Loucy (cell line): ENCODE data around the gene EPS8L3.

Experiments
- H2AFZ ChIP-seq: fragments of 200-600 bp; sonication (generic); 2 replicates; pipeline ENCODE4 v1.6.0; 2016; ENCODE audit warnings: antibody characterized with exemption, mild to moderate bottlenecking, low read length, moderate library complexity
- H3F3A ChIP-seq: fragments of 200-600 bp; 2 replicates; pipeline ENCODE4 v1.6.0; 2016; ENCODE audit warnings: antibody characterized with exemption, low read depth, mild to moderate bottlenecking
- H3K27me3 ChIP-seq: fragments of 200-600 bp; sonication (generic); 2 replicates; pipeline ENCODE4 v1.6.1; 2014; ENCODE audit warnings: low read length, mild to moderate bottlenecking; ENCODE audit not compliant: insufficient read depth, poor library complexity, severe bottlenecking
- H3K36me3 ChIP-seq: fragments of 200-600 bp; sonication (generic); 2 replicates; pipeline ENCODE4 v1.6.1; 2016; ENCODE audit warnings: low read length; ENCODE audit not compliant: insufficient read depth
- H3K4me1 ChIP-seq: fragments of 200-600 bp; sonication (generic); 2 replicates; pipeline ENCODE4 v1.5.1; 2014; ENCODE audit warnings: low read length, mild to moderate bottlenecking; ENCODE audit not compliant: insufficient read depth, poor library complexity, severe bottlenecking
- H3K4me2 ChIP-seq: fragments of 200-600 bp; sonication (generic); 2 replicates; pipeline ENCODE4 v1.6.0; 2014; ENCODE audit warnings: antibody characterized with exemption, low read length, low read depth, mild to moderate bottlenecking; ENCODE audit not compliant: poor library complexity, severe bottlenecking
- H3K4me3 ChIP-seq: fragments of 200-600 bp; sonication (generic); 2 replicates; pipeline ENCODE4 v1.5.1; 2014; ENCODE audit warnings: low read length, mild to moderate bottlenecking, mixed read lengths; ENCODE audit not compliant: poor library complexity, severe bottlenecking
- H3K79me2 ChIP-seq: fragments of 200-600 bp; sonication (generic); 2 replicates; pipeline ENCODE4 v1.6.1; 2014; ENCODE audit warnings: low read length; ENCODE audit not compliant: insufficient read depth
- H3K9ac ChIP-seq: fragments of 200-600 bp; sonication (generic); 2 replicates; pipeline ENCODE4 v1.6.0; 2014; ENCODE audit warnings: mild to moderate bottlenecking, low read depth, low read length, moderate library complexity; ENCODE audit not compliant: poor library complexity, severe bottlenecking
- H3K9me2 ChIP-seq: fragments of 200-600 bp; sonication (generic); replicated peaks from 2 replicates; pipeline ENCODE4 v1.6.1; 2016; ENCODE audit warnings: low read depth, low read length, mixed read lengths
- H3K9me3 ChIP-seq: fragments of 200-600 bp; sonication (generic); 2 replicates; pipeline ENCODE4 v1.6.1; 2014; ENCODE audit warnings: mild to moderate bottlenecking, antibody characterized with exemption, low read length, low read depth; ENCODE audit not compliant: insufficient read depth
- H4K20me1 ChIP-seq: fragments of 200-600 bp; sonication (generic); 2 replicates; pipeline ENCODE4 v1.6.0; 2014; ENCODE audit warnings: antibody characterized with exemption, low read length, mild to moderate bottlenecking; ENCODE audit not compliant: insufficient read depth, poor library complexity, severe bottlenecking
- EZH2phosphoT487 ChIP-seq: fragments of 200-600 bp; IDR thresholded peaks from 2 replicates; pipeline ENCODE4 v1.6.1; 2018; ENCODE audit warnings: antibody characterized with exemption, mild to moderate bottlenecking, moderate library complexity, borderline replicate concordance
- TF ChIP-seq, protein P1 (sequence below): fragments of 200-600 bp; sonication (generic); conservative IDR thresholded peaks from 2 replicates; pipeline ENCODE4 v1.5.1; 2014; ENCODE audit warnings: mild to moderate bottlenecking, antibody characterized with exemption, low read length

Gene EPS8L3

GRCh38 chr1:109781806-109782205 lies 18.1 kb upstream of the EPS8L3 start:
- H3K4me1 ChIP-seq = peaks cover 25% of the 10 kb centered on the region
- no peaks in the 10 kb centered on the region for H3F3A ChIP-seq
- no peaks in the 10 kb centered on the region; the same call in 1 of the 2 replicates for H3K36me3 ChIP-seq
- no peaks in the 10 kb centered on the region for H3K79me2 ChIP-seq
- no peak overlapping the region for H3K4me3 ChIP-seq
- H3K9me3 ChIP-seq = peaks cover 7% of the 10 kb centered on the region; the same call in 1 of the 2 replicates
- no peaks in the 10 kb centered on the region for H4K20me1 ChIP-seq
- H3K4me2 ChIP-seq = no peak overlapping the region
- no peaks in the 10 kb centered on the region for H3K9me2 ChIP-seq
- no peak overlapping the region for H2AFZ ChIP-seq
- H3K27me3 ChIP-seq = no peaks in the 10 kb centered on the region
- TF ChIP-seq, protein P1, sequence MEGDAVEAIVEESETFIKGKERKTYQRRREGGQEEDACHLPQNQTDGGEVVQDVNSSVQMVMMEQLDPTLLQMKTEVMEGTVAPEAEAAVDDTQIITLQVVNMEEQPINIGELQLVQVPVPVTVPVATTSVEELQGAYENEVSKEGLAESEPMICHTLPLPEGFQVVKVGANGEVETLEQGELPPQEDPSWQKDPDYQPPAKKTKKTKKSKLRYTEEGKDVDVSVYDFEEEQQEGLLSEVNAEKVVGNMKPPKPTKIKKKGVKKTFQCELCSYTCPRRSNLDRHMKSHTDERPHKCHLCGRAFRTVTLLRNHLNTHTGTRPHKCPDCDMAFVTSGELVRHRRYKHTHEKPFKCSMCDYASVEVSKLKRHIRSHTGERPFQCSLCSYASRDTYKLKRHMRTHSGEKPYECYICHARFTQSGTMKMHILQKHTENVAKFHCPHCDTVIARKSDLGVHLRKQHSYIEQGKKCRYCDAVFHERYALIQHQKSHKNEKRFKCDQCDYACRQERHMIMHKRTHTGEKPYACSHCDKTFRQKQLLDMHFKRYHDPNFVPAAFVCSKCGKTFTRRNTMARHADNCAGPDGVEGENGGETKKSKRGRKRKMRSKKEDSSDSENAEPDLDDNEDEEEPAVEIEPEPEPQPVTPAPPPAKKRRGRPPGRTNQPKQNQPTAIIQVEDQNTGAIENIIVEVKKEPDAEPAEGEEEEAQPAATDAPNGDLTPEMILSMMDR = no peak
- no peak for TF ChIP-seq EZH2phosphoT487
- H3K9ac ChIP-seq = no peak overlapping the region

DNA sequence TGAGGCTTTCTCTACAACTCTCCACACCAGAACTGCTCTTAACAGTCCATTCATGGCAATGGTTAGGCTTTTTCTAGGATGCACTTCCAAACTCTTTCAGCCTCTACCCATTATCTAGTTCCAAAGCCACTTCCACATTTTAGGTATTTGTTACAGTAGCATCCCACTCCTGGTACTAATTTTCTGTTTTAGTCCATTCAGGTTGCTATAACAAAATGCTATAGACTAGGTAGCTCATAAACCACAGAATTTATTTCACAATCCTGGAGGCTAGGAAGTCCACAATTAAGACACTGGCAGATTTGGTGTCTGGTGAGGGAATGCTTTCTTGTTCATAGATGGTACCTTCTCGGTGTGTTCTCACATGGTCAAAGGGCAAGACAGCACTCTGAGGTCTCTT lies 17.3 kb upstream of the EPS8L3 start:
- H3K4me1 ChIP-seq = peaks cover 16% of the 10 kb centered on the region
- H2AFZ ChIP-seq = no peak overlapping the region
- TF ChIP-seq, protein P1 = no peak
- TF ChIP-seq EZH2phosphoT487 = no peak

GRCh38 chr1:109777980-109778625 lies 14.4 kb upstream of the EPS8L3 start:
- Histone ChIP-seq H3F3A (no peaks in the 10 kb centered on the region), H3K27me3 (no peaks in the 10 kb centered on the region), H2AFZ (no peak overlapping the region), H3K4me1 (peaks cover 14% of the 10 kb centered on the region), H3K36me3 (no peaks in the 10 kb centered on the region; the same call in 1 of the 2 replicates), H3K9me3 (peaks cover 7% of the 10 kb centered on the region; the same call in 1 of the 2 replicates), H3K4me3 (no peak overlapping the region), H3K4me2 (no peak overlapping the region), H3K9me2 (no peaks in the 10 kb centered on the region), H3K9ac (peak overlapping the region; percentile 52), H3K79me2 (no peaks in the 10 kb centered on the region), H4K20me1 (no peaks in the 10 kb centered on the region)
- TF ChIP-seq, protein P1 = no peak
- TF ChIP-seq EZH2phosphoT487 = no peak

More for the DNA sequence above, 17.3 kb upstream of the EPS8L3 start:
- peaks cover 7% of the 10 kb centered on the region; the same call in 1 of the 2 replicates for H3K9me3 ChIP-seq
- no peaks in the 10 kb centered on the region for H3K9me2 ChIP-seq
- no peaks in the 10 kb centered on the region for H3K27me3 ChIP-seq
- H3F3A ChIP-seq = no peaks in the 10 kb centered on the region
- no peaks in the 10 kb centered on the region for H3K79me2 ChIP-seq
- no peak overlapping the region for H3K4me2 ChIP-seq
- no peak overlapping the region for H3K9ac ChIP-seq
- no peaks in the 10 kb centered on the region; the same call in 1 of the 2 replicates for H3K36me3 ChIP-seq
- no peaks in the 10 kb centered on the region for H4K20me1 ChIP-seq
- no peak overlapping the region for H3K4me3 ChIP-seq
